Left ventricle myocardium superior (tissue), 1 donor: Measurements from ENCODE around the gene ORM2. TPM values are rescaled to one million over a fixed set of nuclear protein-coding genes. Genes with fewer than 3 reads are reported as not detected.

Experiments used
- ATAC-seq: fragments of 200-7000 bp; cut with Tn5 transposase; one replicate; pipeline ENCODE4 v1.9.1; 2020; ENCODE audit warnings: mild to moderate bottlenecking, moderate library complexity
- DNase-seq: peaks from one replicate; pipeline ENCODE4 v3.0.0-alpha.2; 2020
- intact Hi-C: fragments of 100-400 bp; cut with micrococcal nuclease; formaldehyde crosslinking; loops from one replicate; pipeline ENCODE4 v1.11.0; 2022
- total RNA-seq: library from RNA; stranded (reverse); fragmentation: NEBNext Ultra II Directional; extraction: Animal tissue kit (Norgen Biotek cat#: 25700); gene quantifications from one replicate; pipeline ENCODE4 v1.2.1, GENCODE V29; 2021
- donor health status: DM: no; HTN: yes; CAD: no; lungs with severe emphysema.

The ORM2 gene
- total RNA-seq, 1 donor from 2014 or later = not detected

- intact Hi-C loops = loop anchor here (10.0 kb wide), 1 partner anchor 186 kb away; no protein-coding TSS in a partner anchor
- ATAC-seq (peak; percentile 56), DNase-seq (peak; percentile 81)
These were observed 38.6 kb upstream of the ORM2 start for GRCh38 chr9:114291064-114291474.

- intact Hi-C loops = loop anchor here (10.0 kb wide), 1 partner anchor 187 kb away; no protein-coding TSS in a partner anchor
- no peak for DNase-seq
These were observed 37.6 kb upstream of the ORM2 start for GRCh38 chr9:114291886-114292590.

GRCh38 chr9:114294664-114295063 lies 35.0 kb upstream of the ORM2 start:
- DNase-seq (no peak), ATAC-seq (no peak)
- intact Hi-C loops = loop anchor here (10.0 kb wide), 1 partner anchor 190 kb away; no protein-coding TSS in a partner anchor

More at GRCh38 chr9:114291886-114292590, 37.6 kb upstream of the ORM2 start:
- ATAC-seq = no peak

GRCh38 chr9:114296338-114296737 lies 33.3 kb upstream of the ORM2 start:
- intact Hi-C loops = loop anchor here (10.0 kb wide), 1 partner anchor 192 kb away; no protein-coding TSS in a partner anchor
- ATAC-seq (no peak), DNase-seq (no peak)

GRCh38 chr9:114299286-114300152 lies 30.1 kb upstream of the ORM2 start:
- intact Hi-C loops = loop anchor here (10.0 kb wide), 1 partner anchor 195 kb away; no protein-coding TSS in a partner anchor
- ATAC-seq (no peak), DNase-seq (no peak)

GRCh38 chr9:114300153-114300845 lies 29.4 kb upstream of the ORM2 start:
- no peak for ATAC-seq
- intact Hi-C loops = no loop called here
- DNase-seq = no peak

GRCh38 chr9:114300846-114301797 lies 28.5 kb upstream of the ORM2 start:
- no peak for DNase-seq
- no peak for ATAC-seq
- intact Hi-C loops = no loop called here

- DNase-seq (no peak), ATAC-seq (no peak)
- intact Hi-C loops = no loop called here
These were observed 27.7 kb upstream of the ORM2 start for GRCh38 chr9:114301798-114302565.

- DNase-seq = no peak
- intact Hi-C loops = no loop called here
- no peak for ATAC-seq
These were observed 26.9 kb upstream of the ORM2 start for GRCh38 chr9:114302727-114303126.

GRCh38 chr9:114303571-114303970 lies 26.1 kb upstream of the ORM2 start:
- no peak for ATAC-seq

GRCh38 chr9:114303977-114304376 lies 25.7 kb upstream of the ORM2 start:
- no peak for DNase-seq
- ATAC-seq = no peak
- intact Hi-C loops = no loop called here

More at GRCh38 chr9:114303571-114303970, 26.1 kb upstream of the ORM2 start:
- intact Hi-C loops = no loop called here
- DNase-seq = no peak

- ATAC-seq = no peak
These were observed 25.1 kb upstream of the ORM2 start for GRCh38 chr9:114304416-114305188.

GRCh38 chr9:114307899-114308267 lies 21.8 kb upstream of the ORM2 start:
- DNase-seq = no peak
- intact Hi-C loops = no loop called here
- no peak for ATAC-seq

More at GRCh38 chr9:114304416-114305188, 25.1 kb upstream of the ORM2 start:
- DNase-seq = no peak
- intact Hi-C loops = no loop called here

- ATAC-seq = no peak
- intact Hi-C loops = no loop called here
- no peak for DNase-seq
These were observed 21.2 kb upstream of the ORM2 start for GRCh38 chr9:114308361-114308950.

GRCh38 chr9:114309096-114309495 lies 20.6 kb upstream of the ORM2 start:
- no peak for ATAC-seq
- intact Hi-C loops = no loop called here
- DNase-seq = no peak
